ENCODE results near the gene SLC30A1.

GRCh38 chr1:211586538-211586937 is 7.6 kb upstream of the SLC30A1 start:
- no peak for TF ChIP-seq PBX3 (IDR thresholded peaks at IDR 0.05; ENCODE audit: insufficient replicate concordance, low read depth, low read length)
- no peak for TF ChIP-seq JUND (IDR thresholded peaks at IDR 0.05; ENCODE audit: low read depth, low read length)
- no peak for TF ChIP-seq SREBF2 (IDR thresholded peaks at IDR 0.05; ENCODE audit: low read length)
- TF ChIP-seq RAD21 (IDR thresholded peaks at IDR 0.05; ENCODE audit: insufficient read depth, low read depth, low read length), result no peak
- no peak for TF ChIP-seq CTCF (IDR thresholded peaks at IDR 0.05 in 2 of 3, conservative IDR thresholded peaks at IDR 0.05 in 1 of 3; ENCODE audit: control insufficient read depth in 2 of 3, extremely low read depth in 1 of 3, insufficient read depth in 1 of 3, low read depth in 3 of 3, low read length in 3 of 3)
- TF ChIP-seq CEBPB (IDR thresholded peaks at IDR 0.05; ENCODE audit: borderline replicate concordance in 1 of 2, low read depth in 2 of 2, low read length in 2 of 2), result no peak
- TF ChIP-seq REST (IDR thresholded peaks at IDR 0.05; ENCODE audit: low read depth, low read length), result no peak
- no peak for TF ChIP-seq ZBTB4 (CRISPR knock-in tag; IDR thresholded peaks at IDR 0.05)
- TF ChIP-seq MYC (IDR thresholded peaks at IDR 0.05; ENCODE audit: insufficient read depth, insufficient read length, insufficient replicate concordance, low read length, severe bottlenecking), result no peak
- no peak for TF ChIP-seq MXI1 (IDR thresholded peaks at IDR 0.05; ENCODE audit: low read depth, low read length)
